Right hindlimb (tissue), 1 donor: Measurements from ENCODE around the gene USP6NL.
"Not testable (repeated sequence)": the region's sequence is repeated elsewhere in the genome, so short reads cannot be mapped to it uniquely, and the experiment has no call there.

ENCODE experiments used
- DNase-seq: peaks from one replicate; pipeline ENCODE4 v3.0.0-alpha.2; 2018

Gene USP6NL

GRCh38 chr10:11611248-11612020 lies at the start of gene USP6NL:
Gene USP6NL (minus strand): TSS chr10:11611650. CDS start chr10:11597634, 14,016 bp downstream.
- peak; percentile 91 for DNase-seq

- no peak for DNase-seq
Measured at GRCh38 chr10:11658801-11659368, 47.4 kb upstream of the USP6NL start.

- DNase-seq: no peak
Measured at GRCh38 chr10:11655836-11656235, 44.4 kb upstream of the USP6NL start.

GRCh38 chr10:11654659-11655058 lies 43.2 kb upstream of the USP6NL start:
- no peak for DNase-seq

GRCh38 chr10:11653758-11654471 lies 42.5 kb upstream of the USP6NL start:
- no peak for DNase-seq

- DNase-seq: no peak
Measured at GRCh38 chr10:11647676-11648075, 36.2 kb upstream of the USP6NL start.

- DNase-seq: no peak
Measured at GRCh38 chr10:11646450-11646849, 35.0 kb upstream of the USP6NL start.

- DNase-seq: no peak
Measured at GRCh38 chr10:11643039-11643438, 31.6 kb upstream of the USP6NL start.

- no peak for DNase-seq
Measured at GRCh38 chr10:11642566-11642965, 31.1 kb upstream of the USP6NL start.

GRCh38 chr10:11639849-11640764 lies 28.7 kb upstream of the USP6NL start:
- no peak for DNase-seq

GRCh38 chr10:11639362-11639761 lies 27.9 kb upstream of the USP6NL start:
- DNase-seq: no peak

GRCh38 chr10:11638055-11638698 lies 26.7 kb upstream of the USP6NL start:
- DNase-seq: no peak

- no peak for DNase-seq
Measured at GRCh38 chr10:11636697-11637303, 25.4 kb upstream of the USP6NL start.

- no peak for DNase-seq
Measured at GRCh38 chr10:11631890-11632587, 20.6 kb upstream of the USP6NL start.

- no peak for DNase-seq
Measured at GRCh38 chr10:11631291-11631690, 19.8 kb upstream of the USP6NL start.

GRCh38 chr10:11629731-11630130 lies 18.3 kb upstream of the USP6NL start:
- no peak for DNase-seq

GRCh38 chr10:11627941-11628340 lies 16.5 kb upstream of the USP6NL start:
- not testable (repeated sequence) for DNase-seq

GRCh38 chr10:11626071-11626470 lies 14.6 kb upstream of the USP6NL start:
- DNase-seq: no peak

- no peak for DNase-seq
Measured at GRCh38 chr10:11625019-11625735, 13.7 kb upstream of the USP6NL start.

GRCh38 chr10:11617233-11617632 lies 5.8 kb upstream of the USP6NL start:
- no peak for DNase-seq

- DNase-seq: no peak
Measured at GRCh38 chr10:11616021-11616420, 4.6 kb upstream of the USP6NL start.
